ENCODE data around the gene ZNF598. TPM values are rescaled to one million over a fixed set of nuclear protein-coding genes. Genes with fewer than 3 reads are reported as not detected.

Gene ZNF598
- total RNA-seq, 1 donor from 2014 or later = 46.0 TPM

- Histone ChIP-seq H4K20me1 (ENCODE audit: insufficient read depth, low read length) (peaks cover 18% of the 10 kb centered on the region), H3K4me1 (ENCODE audit: insufficient read depth, low read length) (peaks cover 3% of the 10 kb centered on the region), H3K79me2 (ENCODE audit: insufficient read depth, low read length) (no peaks in the 10 kb centered on the region), H3K4me3 (ENCODE audit: insufficient read depth, low read depth, low read length) (no peak overlapping the region), H3K36me3 (ENCODE audit: insufficient read depth, low read length) (peaks cover 6% of the 10 kb centered on the region), H3K9me3 (ENCODE audit: insufficient read depth, low read depth, low read length) (no peaks in the 10 kb centered on the region), H3K27me3 (ENCODE audit: insufficient read depth, low read length) (no peaks in the 10 kb centered on the region), H3K27ac (ENCODE audit: low read depth, low read length) (no peak overlapping the region), H2AFZ (ENCODE audit: low read depth, low read length) (no peak overlapping the region), H3K4me2 (ENCODE audit: low read length) (no peak overlapping the region), H3K9ac (ENCODE audit: low read length) (no peak overlapping the region)
- H3K27ac Mint-ChIP-seq (ENCODE audit: unreplicated experiment) = no peak overlapping the region
- no peak overlapping the region for H3K4me3 Mint-ChIP-seq (ENCODE audit: unreplicated experiment)
- no peaks in the 10 kb centered on the region for H3K9me3 Mint-ChIP-seq (ENCODE audit: unreplicated experiment)
- H3K4me1 Mint-ChIP-seq (ENCODE audit: low read depth, unreplicated experiment) = no peaks in the 10 kb centered on the region
- peaks cover 15% of the 10 kb centered on the region for H3K36me3 Mint-ChIP-seq (ENCODE audit: low read depth, unreplicated experiment)
- no peaks in the 10 kb centered on the region for H3K27me3 Mint-ChIP-seq (ENCODE audit: low read depth, unreplicated experiment)
- TF ChIP-seq, protein P1, sequence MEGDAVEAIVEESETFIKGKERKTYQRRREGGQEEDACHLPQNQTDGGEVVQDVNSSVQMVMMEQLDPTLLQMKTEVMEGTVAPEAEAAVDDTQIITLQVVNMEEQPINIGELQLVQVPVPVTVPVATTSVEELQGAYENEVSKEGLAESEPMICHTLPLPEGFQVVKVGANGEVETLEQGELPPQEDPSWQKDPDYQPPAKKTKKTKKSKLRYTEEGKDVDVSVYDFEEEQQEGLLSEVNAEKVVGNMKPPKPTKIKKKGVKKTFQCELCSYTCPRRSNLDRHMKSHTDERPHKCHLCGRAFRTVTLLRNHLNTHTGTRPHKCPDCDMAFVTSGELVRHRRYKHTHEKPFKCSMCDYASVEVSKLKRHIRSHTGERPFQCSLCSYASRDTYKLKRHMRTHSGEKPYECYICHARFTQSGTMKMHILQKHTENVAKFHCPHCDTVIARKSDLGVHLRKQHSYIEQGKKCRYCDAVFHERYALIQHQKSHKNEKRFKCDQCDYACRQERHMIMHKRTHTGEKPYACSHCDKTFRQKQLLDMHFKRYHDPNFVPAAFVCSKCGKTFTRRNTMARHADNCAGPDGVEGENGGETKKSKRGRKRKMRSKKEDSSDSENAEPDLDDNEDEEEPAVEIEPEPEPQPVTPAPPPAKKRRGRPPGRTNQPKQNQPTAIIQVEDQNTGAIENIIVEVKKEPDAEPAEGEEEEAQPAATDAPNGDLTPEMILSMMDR (IDR thresholded peaks at IDR 0.05; ENCODE audit: insufficient read depth, low read depth, low read length) = no peak
- TF ChIP-seq EZH2 (IDR thresholded peaks at IDR 0.05; ENCODE audit: insufficient read depth, low read length) = no peak
- FAIRE-seq = no peak
- no peak for DNase-seq (ENCODE audit: low read depth)
These were observed 45.1 kb upstream of the ZNF598 start for GRCh38 chr16:2054543-2055245.

GRCh38 chr16:2053897-2054296, 44.3 kb upstream of the ZNF598 start:
- FAIRE-seq = no peak

GRCh38 chr16:2053211-2053610, 43.6 kb upstream of the ZNF598 start:
- no peak for TF ChIP-seq EZH2 (IDR thresholded peaks at IDR 0.05; ENCODE audit: insufficient read depth, low read length)
- TF ChIP-seq, protein P1 (IDR thresholded peaks at IDR 0.05; ENCODE audit: insufficient read depth, low read depth, low read length) = no peak
- Histone ChIP-seq H3K36me3 (ENCODE audit: insufficient read depth, low read length) (peaks cover 6% of the 10 kb centered on the region), H2AFZ (ENCODE audit: low read depth, low read length) (no peak overlapping the region), H3K9me3 (ENCODE audit: insufficient read depth, low read depth, low read length) (no peaks in the 10 kb centered on the region), H3K4me3 (ENCODE audit: insufficient read depth, low read depth, low read length) (no peak overlapping the region), H3K79me2 (ENCODE audit: insufficient read depth, low read length) (peaks cover 11% of the 10 kb centered on the region), H3K4me2 (ENCODE audit: low read length) (no peak overlapping the region), H3K9ac (ENCODE audit: low read length) (no peak overlapping the region), H3K4me1 (ENCODE audit: insufficient read depth, low read length) (peaks cover 8% of the 10 kb centered on the region), H3K27me3 (ENCODE audit: insufficient read depth, low read length) (no peaks in the 10 kb centered on the region), H3K27ac (ENCODE audit: low read depth, low read length) (no peak overlapping the region), H4K20me1 (ENCODE audit: insufficient read depth, low read length) (peaks cover 21% of the 10 kb centered on the region)
- FAIRE-seq (no peak), DNase-seq (ENCODE audit: low read depth) (no peak)
- H3K4me1 Mint-ChIP-seq (ENCODE audit: low read depth, unreplicated experiment) = peaks cover 4% of the 10 kb centered on the region
- H3K4me3 Mint-ChIP-seq (ENCODE audit: unreplicated experiment) = no peak overlapping the region
- no peaks in the 10 kb centered on the region for H3K9me3 Mint-ChIP-seq (ENCODE audit: unreplicated experiment)
- H3K27me3 Mint-ChIP-seq (ENCODE audit: low read depth, unreplicated experiment) = no peaks in the 10 kb centered on the region
- peaks cover 15% of the 10 kb centered on the region for H3K36me3 Mint-ChIP-seq (ENCODE audit: low read depth, unreplicated experiment)
- H3K27ac Mint-ChIP-seq (ENCODE audit: unreplicated experiment) = no peak overlapping the region

More at GRCh38 chr16:2053897-2054296, 44.3 kb upstream of the ZNF598 start:
- Histone ChIP-seq H3K4me1 (ENCODE audit: insufficient read depth, low read length) (peaks cover 3% of the 10 kb centered on the region), H3K9me3 (ENCODE audit: insufficient read depth, low read depth, low read length) (no peaks in the 10 kb centered on the region), H3K27ac (ENCODE audit: low read depth, low read length) (no peak overlapping the region), H3K79me2 (ENCODE audit: insufficient read depth, low read length) (peaks cover 4% of the 10 kb centered on the region), H4K20me1 (ENCODE audit: insufficient read depth, low read length) (peaks cover 18% of the 10 kb centered on the region), H3K9ac (ENCODE audit: low read length) (no peak overlapping the region), H3K4me3 (ENCODE audit: insufficient read depth, low read depth, low read length) (no peak overlapping the region), H3K4me2 (ENCODE audit: low read length) (no peak overlapping the region), H2AFZ (ENCODE audit: low read depth, low read length) (no peak overlapping the region), H3K27me3 (ENCODE audit: insufficient read depth, low read length) (no peaks in the 10 kb centered on the region), H3K36me3 (ENCODE audit: insufficient read depth, low read length) (peaks cover 6% of the 10 kb centered on the region)
- Mint-ChIP-seq H3K36me3 (ENCODE audit: low read depth, unreplicated experiment) (peaks cover 15% of the 10 kb centered on the region), H3K27me3 (ENCODE audit: low read depth, unreplicated experiment) (no peaks in the 10 kb centered on the region), H3K4me1 (ENCODE audit: low read depth, unreplicated experiment) (no peaks in the 10 kb centered on the region), H3K27ac (ENCODE audit: unreplicated experiment) (no peak overlapping the region), H3K4me3 (ENCODE audit: unreplicated experiment) (no peak overlapping the region), H3K9me3 (ENCODE audit: unreplicated experiment) (no peaks in the 10 kb centered on the region)
- no peak for DNase-seq (ENCODE audit: low read depth)
- TF ChIP-seq, protein P1 (IDR thresholded peaks at IDR 0.05; ENCODE audit: insufficient read depth, low read depth, low read length) = no peak

Data from astrocyte (in vitro differentiated cells and primary cell).